Activated CD8-positive, alpha-beta T cell treated with anti-CD3 and anti-CD28 coated beads for 36 hours (primary cell): ENCODE results near the gene STK32A. TPM values are rescaled to one million over a fixed set of nuclear protein-coding genes. Genes with fewer than 3 reads are reported as not detected.
"Not testable (repeated sequence)": the region's sequence is repeated elsewhere in the genome, so short reads cannot be mapped to it uniquely, and the experiment has no call there.

Experiments used
- ATAC-seq: fragments of 200-7000 bp; cut with Tn5 transposase; one replicate; pipeline ENCODE4 v1.10.0; 2021; ENCODE audit warnings: mild to moderate bottlenecking, moderate library complexity
- CTCF ChIA-PET: fragments of 350-600 bp; sonication (Branson Sonifier 250); formaldehyde crosslinking; loops from one replicate; lab custom pipeline; 2021; ENCODE audit warnings: antibody characterized with exemption; lab: Charles Lee
- POLR2A ChIA-PET: fragments of 350-600 bp; sonication (Branson Sonifier 250); formaldehyde crosslinking; loops from one replicate; lab custom pipeline; 2021; ENCODE audit warnings: antibody characterized with exemption; lab: Charles Lee
- DNase-seq: peaks from one replicate; pipeline ENCODE4 v3.0.0-alpha.2; 2020
- H3K27ac Mint-ChIP-seq: one replicate; pipeline ENCODE4 v1.8.0; 2021; ENCODE audit warnings: mild to moderate bottlenecking, mixed read lengths
- H3K27me3 Mint-ChIP-seq: one replicate; pipeline ENCODE4 v1.8.0; 2021; ENCODE audit warnings: mixed read lengths
- H3K36me3 Mint-ChIP-seq: one replicate; pipeline ENCODE4 v1.8.0; 2021; ENCODE audit warnings: low read depth, mixed read lengths
- H3K4me1 Mint-ChIP-seq: one replicate; pipeline ENCODE4 v1.8.0; 2021; ENCODE audit warnings: low read depth, mixed read lengths
- H3K4me3 Mint-ChIP-seq: one replicate; pipeline ENCODE4 v1.8.0; 2021; ENCODE audit warnings: mild to moderate bottlenecking, moderate library complexity, mixed read lengths
- H3K9me3 Mint-ChIP-seq: one replicate; pipeline ENCODE4 v1.8.0; 2021; ENCODE audit warnings: mixed read lengths
- intact Hi-C: fragments of 100-400 bp; cut with micrococcal nuclease; formaldehyde crosslinking; loops from one replicate; pipeline ENCODE4 v1.10.0; 2022
- total RNA-seq, 2 experiments: library from RNA; stranded (reverse); gene quantifications; one replicate each; pipeline ENCODE4 v1.2.3, GENCODE V29; 2021
- TF ChIP-seq, protein P1 (sequence below): fragments of 200-600 bp; IDR thresholded peaks from one replicate; pipeline ENCODE4 v1.8.0; 2022; ENCODE audit warnings: antibody characterized with exemption, mild to moderate bottlenecking

The STK32A gene
- total RNA-seq, 2 experiments from 2014 or later, result not detected

DNA sequence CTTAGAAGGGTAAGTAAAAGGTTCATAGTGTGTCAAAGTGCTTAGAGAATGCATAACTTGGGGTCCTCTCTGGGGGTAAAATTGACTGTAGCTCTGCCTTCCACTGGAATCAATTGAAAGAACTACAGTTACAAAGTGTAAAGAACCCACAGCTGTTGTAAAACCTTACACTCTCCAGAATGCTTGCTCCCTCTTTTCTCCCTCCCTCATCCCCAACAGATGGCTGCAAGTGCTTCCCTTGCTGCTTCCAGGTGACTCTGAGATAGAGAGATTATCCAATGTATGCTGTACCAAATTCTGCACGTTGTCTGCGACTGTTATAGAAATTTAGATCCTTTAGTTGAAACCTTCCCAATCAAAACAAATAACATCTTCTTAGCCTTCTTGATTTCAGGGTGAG, 126.0 kb downstream of the STK32A start:
- H3K27me3 Mint-ChIP-seq, result peaks cover under 1% of the 10 kb centered on the region

DNA sequence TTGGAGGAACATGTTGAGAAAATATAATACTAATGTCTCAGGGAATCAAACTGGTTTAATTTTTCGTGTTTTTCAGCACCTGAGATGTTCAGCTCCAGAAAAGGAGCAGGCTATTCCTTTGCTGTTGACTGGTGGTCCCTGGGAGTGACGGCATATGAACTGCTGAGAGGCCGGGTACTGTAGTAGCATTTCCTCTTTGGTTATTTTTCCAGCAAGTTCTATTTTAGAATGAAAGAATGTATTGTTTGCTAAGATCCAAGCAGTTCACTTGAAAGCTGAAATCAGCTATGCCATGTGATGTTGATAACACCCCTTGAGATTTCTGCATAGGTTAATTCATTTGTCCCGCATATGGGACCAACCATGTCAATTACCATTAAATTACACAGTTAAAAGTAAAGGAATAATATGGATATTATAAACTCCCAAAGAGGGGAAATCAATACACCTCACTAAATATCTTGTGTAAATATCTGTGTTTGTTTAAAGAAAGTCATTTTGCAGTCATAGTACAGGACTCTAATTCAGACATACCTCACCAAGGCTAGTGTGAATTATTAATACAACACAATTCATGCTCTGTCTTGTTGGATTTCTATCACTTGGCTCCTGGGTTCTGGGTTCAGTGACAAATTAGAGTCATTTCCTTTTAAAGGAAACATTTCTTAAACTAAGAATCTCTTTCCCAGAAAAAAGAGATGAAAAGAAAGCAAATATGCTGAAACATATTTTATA, 126.8 kb downstream of the STK32A start:
- Mint-ChIP-seq H3K27me3 (peaks cover 3% of the 10 kb centered on the region), H3K4me3 (no peak overlapping the region)
- CTCF ChIA-PET, result no interaction called here

More for the DNA sequence above, 126.0 kb downstream of the STK32A start:
- intact Hi-C loops, result no loop called here
- Mint-ChIP-seq H3K27ac (no peak overlapping the region), H3K4me1 (no peaks in the 10 kb centered on the region), H3K36me3 (no peaks in the 10 kb centered on the region), H3K9me3 (no peaks in the 10 kb centered on the region), H3K4me3 (no peak overlapping the region)
- no peak for ATAC-seq
- no peak for DNase-seq
- ChIA-PET POLR2A (no interaction called here), CTCF (no interaction called here)
- TF ChIP-seq, protein P1, sequence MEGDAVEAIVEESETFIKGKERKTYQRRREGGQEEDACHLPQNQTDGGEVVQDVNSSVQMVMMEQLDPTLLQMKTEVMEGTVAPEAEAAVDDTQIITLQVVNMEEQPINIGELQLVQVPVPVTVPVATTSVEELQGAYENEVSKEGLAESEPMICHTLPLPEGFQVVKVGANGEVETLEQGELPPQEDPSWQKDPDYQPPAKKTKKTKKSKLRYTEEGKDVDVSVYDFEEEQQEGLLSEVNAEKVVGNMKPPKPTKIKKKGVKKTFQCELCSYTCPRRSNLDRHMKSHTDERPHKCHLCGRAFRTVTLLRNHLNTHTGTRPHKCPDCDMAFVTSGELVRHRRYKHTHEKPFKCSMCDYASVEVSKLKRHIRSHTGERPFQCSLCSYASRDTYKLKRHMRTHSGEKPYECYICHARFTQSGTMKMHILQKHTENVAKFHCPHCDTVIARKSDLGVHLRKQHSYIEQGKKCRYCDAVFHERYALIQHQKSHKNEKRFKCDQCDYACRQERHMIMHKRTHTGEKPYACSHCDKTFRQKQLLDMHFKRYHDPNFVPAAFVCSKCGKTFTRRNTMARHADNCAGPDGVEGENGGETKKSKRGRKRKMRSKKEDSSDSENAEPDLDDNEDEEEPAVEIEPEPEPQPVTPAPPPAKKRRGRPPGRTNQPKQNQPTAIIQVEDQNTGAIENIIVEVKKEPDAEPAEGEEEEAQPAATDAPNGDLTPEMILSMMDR, result no peak

DNA sequence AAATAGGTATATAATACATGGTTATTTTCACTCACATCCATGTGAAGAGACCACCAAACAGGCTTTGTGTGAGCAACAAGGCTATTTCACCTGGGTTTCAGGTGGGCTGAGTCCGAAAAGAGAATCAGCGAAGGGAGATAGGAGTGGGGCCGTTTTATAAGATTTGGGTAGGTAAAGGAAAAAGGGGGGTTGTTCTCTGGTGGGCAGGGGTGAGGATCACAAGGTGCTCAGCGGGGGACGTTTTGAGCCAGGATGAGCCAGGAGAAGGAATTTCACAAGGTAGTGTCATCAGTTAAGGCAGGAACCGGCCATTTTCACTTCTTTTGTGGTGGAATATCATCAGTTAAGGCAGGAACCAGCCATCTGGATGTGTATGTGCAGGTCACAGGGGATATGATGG, 132.6 kb downstream of the STK32A start:
- H3K4me3 Mint-ChIP-seq, H3K27me3 Mint-ChIP-seq, intact Hi-C loops, H3K4me1 Mint-ChIP-seq, H3K27ac Mint-ChIP-seq, ATAC-seq, H3K9me3 Mint-ChIP-seq, POLR2A ChIA-PET, H3K36me3 Mint-ChIP-seq, CTCF ChIA-PET, DNase-seq: not testable (repeated sequence)

More for the DNA sequence above, 126.8 kb downstream of the STK32A start:
- intact Hi-C loops, result no loop called here
- Mint-ChIP-seq H3K36me3 (no peaks in the 10 kb centered on the region), H3K27ac (no peak overlapping the region), H3K9me3 (no peaks in the 10 kb centered on the region), H3K4me1 (no peaks in the 10 kb centered on the region)
- no peak for ATAC-seq
- TF ChIP-seq, protein P1, result no peak
- DNase-seq, result no peak
- POLR2A ChIA-PET, result no interaction called here

DNA sequence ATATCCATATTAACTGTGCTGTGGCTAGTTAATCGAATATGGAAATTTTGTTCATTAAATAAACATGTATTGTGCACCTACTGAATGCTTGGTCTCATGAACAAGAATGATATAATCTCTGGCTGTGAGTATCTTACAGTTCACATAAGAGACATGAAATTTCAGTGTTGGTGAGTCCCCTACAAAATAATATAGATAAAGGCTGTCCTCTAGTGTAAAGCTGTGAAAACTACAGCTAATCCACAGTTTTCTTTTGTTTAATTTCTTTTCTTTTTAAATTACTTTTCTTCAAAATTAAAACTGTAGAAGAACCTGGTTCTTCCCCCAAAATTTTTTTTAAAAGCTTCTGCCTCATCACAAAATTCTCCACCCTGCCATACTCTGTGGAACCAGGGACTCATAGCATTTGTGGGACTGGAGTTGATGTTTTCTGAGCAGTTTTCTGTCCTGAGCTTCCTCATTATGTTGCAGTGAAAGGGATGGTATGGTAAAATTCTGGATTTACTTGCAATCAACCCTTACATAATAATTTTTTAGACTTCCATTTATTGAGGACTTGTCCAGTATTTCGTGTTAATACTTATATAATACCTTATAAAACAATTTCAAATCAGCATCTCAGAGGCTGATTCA, 135.0 kb downstream of the STK32A start:
- CTCF ChIA-PET, result interaction anchor here (1.0 to 1.3 kb wide), 2 partner anchors 84 to 114 kb away, joined by 3 read pairs; no protein-coding TSS in a partner anchor

DNA sequence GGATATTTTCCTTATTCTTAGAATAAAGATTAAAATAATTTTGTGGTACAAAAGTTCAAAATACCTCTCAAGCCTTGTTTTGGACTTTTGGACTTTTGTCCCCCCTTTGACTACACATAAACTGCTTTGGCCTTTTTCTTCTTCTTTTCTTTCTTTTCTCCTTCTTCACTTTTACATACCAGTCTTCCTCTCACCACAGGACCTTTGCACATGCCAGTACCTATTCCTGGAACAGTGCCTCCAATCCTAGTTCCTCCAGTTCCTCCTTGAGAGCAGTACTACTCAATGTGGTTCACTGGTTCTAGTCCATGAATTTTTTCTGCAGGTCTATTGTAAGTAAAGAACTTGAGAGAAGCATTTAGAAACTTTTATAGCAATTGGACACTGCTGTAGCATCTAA, 136.5 kb downstream of the STK32A start:
- Mint-ChIP-seq H3K4me1 (no peaks in the 10 kb centered on the region), H3K27ac (no peak overlapping the region), H3K27me3 (no peaks in the 10 kb centered on the region), H3K4me3 (no peak overlapping the region), H3K36me3 (no peaks in the 10 kb centered on the region), H3K9me3 (no peaks in the 10 kb centered on the region)
- ATAC-seq, result no peak
- POLR2A ChIA-PET, result no interaction called here
- no peak for DNase-seq
- TF ChIP-seq, protein P1, result no peak
- intact Hi-C loops, result no loop called here
- CTCF ChIA-PET, result no interaction called here

More for the DNA sequence above, 135.0 kb downstream of the STK32A start:
- ATAC-seq, result no peak
- Mint-ChIP-seq H3K9me3 (no peaks in the 10 kb centered on the region), H3K36me3 (no peaks in the 10 kb centered on the region), H3K4me1 (no peaks in the 10 kb centered on the region), H3K4me3 (no peak overlapping the region), H3K27me3 (peaks cover 3% of the 10 kb centered on the region), H3K27ac (no peak overlapping the region)
- POLR2A ChIA-PET, result no interaction called here
- DNase-seq, result no peak
- TF ChIP-seq, protein P1, result no peak
- intact Hi-C loops, result no loop called here
